ENCODE results near the gene SEMA3G. TPM values are rescaled to one million over a fixed set of nuclear protein-coding genes. Genes with fewer than 3 reads are reported as not detected.
A peak's percentile ranks its signal among the peaks of the same experiment; 100 is the strongest.

The SEMA3G gene
- total and polyA plus RNA-seq, 5 donors: 4.7 to 13.1 (median 8.8) TPM

DNA sequence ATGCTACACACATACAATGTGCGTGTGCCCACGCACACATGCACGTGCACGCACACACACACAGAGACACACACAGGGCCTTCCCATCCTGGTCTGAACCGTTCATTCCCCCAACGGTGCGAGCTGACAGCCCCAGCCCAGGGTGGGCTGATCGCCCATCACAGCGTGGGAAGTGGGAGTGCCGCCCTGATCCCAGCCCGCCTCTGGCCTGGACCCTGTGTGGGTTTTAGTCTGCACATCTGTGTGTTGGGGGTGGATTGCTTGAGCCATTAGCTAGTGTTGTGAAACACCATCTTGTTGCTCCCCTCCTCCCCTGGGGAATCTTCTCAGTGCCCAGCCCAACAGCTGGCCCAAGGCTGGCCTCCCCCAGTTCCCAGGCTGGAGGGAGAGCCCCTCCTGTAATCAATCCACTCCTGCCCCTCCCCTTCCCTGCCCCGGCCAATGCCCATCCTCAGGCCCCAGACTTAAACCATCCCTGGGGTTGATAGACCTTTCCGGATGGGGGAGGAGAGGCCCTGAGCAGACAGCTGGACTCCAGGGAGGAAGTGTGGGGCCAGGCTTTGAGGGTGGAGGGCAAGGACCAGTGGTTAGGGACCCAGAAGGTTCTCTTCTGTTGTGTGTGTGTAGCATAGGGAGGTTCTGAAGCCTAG lies 8.3 kb downstream of the SEMA3G start:
- Histone ChIP-seq H3K4me1 (ENCODE audit: control insufficient read depth, insufficient read depth, low read length) (peaks cover 20% of the 10 kb centered on the region), H3K9me3 (ENCODE audit: control insufficient read depth, low read length) (no peaks in the 10 kb centered on the region), H3K4me3 (ENCODE audit: low read length) (no peak overlapping the region), H3K27ac (ENCODE audit: low read length) (no peak overlapping the region), H3K27me3 (ENCODE audit: control insufficient read depth, insufficient read depth) (no peaks in the 10 kb centered on the region)
- ATAC-seq: peak; percentile 47 to 48
- DNase-seq: peak; percentile 67 to 85 (median 78)
- WGBS: 75% methylated on average over 13 of the region's 13 CpGs
- intact Hi-C loops (cut with DNase I): no loop called here

DNA sequence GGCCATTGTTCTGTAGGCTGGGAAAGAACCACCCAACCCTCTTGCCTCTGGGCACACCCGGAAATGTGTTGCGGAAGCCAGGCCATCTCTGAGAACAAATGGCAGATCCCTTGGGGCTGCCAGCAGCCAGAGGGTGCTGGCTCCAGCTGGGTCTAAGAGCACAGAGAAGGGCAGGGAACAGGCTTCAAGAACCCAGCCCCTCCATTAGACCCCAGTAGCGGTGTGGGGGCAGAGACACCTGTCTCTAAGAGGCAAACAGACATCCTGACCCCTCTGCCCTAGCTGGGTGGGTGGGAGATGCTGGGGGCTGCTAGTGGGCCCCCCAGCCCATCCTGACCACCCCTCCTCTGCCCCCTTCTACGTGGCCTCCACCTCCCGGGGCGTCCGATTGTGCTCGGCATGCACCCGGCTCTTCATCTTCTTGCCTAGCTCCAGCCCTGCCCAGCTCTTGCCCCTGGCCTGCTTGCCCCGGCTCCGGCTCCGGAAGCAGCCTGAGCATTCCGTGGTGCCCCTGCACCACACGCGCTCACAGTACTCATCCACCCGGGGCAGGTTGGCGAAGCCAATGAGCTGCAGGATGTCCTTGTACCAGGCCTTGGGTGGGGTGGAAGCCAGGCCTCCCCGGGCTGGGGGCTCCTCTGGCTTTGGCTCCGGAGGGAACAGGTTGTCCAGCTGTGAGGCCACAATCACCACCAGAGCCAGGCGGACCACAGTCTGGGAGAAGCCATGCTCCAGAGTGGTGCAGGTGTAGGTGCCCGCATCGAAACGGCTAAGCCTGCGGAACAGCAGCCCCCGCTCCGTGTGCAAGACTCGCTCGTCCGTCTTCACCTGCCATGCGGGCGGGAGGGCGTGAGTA lies 9.4 kb downstream of the SEMA3G start:
- DNase-seq (peak in 1 of 3 donors; percentile 49), ATAC-seq (no peak)
- 94% methylated on average over 32 of the region's 32 CpGs for WGBS
- intact Hi-C loops (cut with DNase I): no loop called here
- Histone ChIP-seq H3K4me3 (ENCODE audit: low read length) (no peak overlapping the region), H3K4me1 (ENCODE audit: control insufficient read depth, insufficient read depth, low read length) (peaks cover 22% of the 10 kb centered on the region), H3K27ac (ENCODE audit: low read length) (no peak overlapping the region), H3K9me3 (ENCODE audit: control insufficient read depth, low read length) (no peaks in the 10 kb centered on the region), H3K27me3 (ENCODE audit: control insufficient read depth, insufficient read depth) (no peaks in the 10 kb centered on the region)

DNA sequence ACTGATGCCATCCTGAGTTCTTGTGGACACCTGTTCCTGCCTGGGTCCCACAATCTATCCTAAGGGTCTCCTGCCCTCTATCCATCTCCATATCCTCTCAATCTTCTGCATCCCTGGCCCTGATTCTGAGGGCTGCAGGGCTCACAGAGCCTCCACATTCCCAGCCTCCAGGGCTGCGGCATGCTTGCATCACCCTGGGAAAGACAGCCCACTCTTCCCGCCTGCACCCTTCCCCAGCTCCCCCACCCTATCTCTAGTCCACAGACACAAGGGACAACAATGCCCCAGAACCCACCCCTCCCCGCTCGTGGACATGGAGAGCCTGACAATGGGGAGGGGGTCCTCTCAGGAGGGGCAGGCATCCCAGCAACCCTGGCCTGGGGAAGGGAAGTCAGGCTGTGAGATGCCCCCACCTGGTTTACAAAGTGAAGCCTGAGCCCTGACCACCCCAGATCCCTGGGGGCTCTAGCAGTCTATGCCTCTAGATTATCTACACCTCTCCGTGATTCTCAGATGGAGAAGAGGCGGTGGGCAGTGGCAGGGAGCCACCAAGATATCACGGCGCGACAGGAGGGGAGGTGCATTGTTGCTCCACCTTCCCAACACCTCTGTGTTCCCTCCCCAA lies 10.3 kb downstream of the SEMA3G start:
- no peaks in the 10 kb centered on the region for H3K9me3 ChIP-seq (ENCODE audit: control insufficient read depth, low read length)
- intact Hi-C loops (cut with DNase I): no loop called here
- WGBS: 89% methylated on average over 9 of the region's 9 CpGs
- H3K27me3 ChIP-seq (ENCODE audit: control insufficient read depth, insufficient read depth): no peaks in the 10 kb centered on the region
- no peak for ATAC-seq
- peak in 2 of 3 donors; percentile 40 to 61 for DNase-seq
- H3K4me3 ChIP-seq (ENCODE audit: low read length): no peak overlapping the region
- H3K4me1 ChIP-seq (ENCODE audit: control insufficient read depth, insufficient read depth, low read length): peaks cover 22% of the 10 kb centered on the region
- no peak overlapping the region for H3K27ac ChIP-seq (ENCODE audit: low read length)

DNA sequence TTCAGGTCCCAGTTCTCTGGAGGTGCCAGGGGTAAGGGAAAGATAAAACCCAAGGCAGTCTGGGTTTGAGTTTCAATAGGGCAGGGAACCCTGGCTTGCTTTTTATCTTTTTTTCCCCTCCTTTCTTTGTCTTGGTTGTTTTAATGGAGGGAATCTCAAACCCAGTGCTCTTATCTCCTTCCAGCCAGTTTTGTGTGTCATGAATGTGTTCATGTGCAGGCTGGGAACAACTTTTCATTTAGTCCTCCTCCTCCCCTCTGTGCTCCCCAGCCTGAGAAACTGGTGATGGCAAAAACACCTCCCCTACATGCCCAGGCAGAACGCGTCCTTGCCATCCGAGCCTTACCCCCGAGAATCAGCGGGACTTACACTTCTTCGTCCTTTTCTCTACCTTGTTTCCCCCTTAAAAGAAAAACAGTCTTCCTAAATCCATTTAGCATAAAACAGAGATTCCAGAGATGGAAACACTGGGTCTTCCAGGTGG lies 10.9 kb downstream of the SEMA3G start:
- Histone ChIP-seq H3K4me3 (ENCODE audit: low read length) (no peak overlapping the region), H3K9me3 (ENCODE audit: control insufficient read depth, low read length) (no peaks in the 10 kb centered on the region), H3K27me3 (ENCODE audit: control insufficient read depth, insufficient read depth) (no peaks in the 10 kb centered on the region), H3K4me1 (ENCODE audit: control insufficient read depth, insufficient read depth, low read length) (peaks cover 23% of the 10 kb centered on the region), H3K27ac (ENCODE audit: low read length) (peak overlapping the region; percentile 48)
- DNase-seq (no peak), ATAC-seq (no peak)
- 77% methylated on average over 6 of the region's 6 CpGs for WGBS
- intact Hi-C loops (cut with DNase I): no loop called here

DNA sequence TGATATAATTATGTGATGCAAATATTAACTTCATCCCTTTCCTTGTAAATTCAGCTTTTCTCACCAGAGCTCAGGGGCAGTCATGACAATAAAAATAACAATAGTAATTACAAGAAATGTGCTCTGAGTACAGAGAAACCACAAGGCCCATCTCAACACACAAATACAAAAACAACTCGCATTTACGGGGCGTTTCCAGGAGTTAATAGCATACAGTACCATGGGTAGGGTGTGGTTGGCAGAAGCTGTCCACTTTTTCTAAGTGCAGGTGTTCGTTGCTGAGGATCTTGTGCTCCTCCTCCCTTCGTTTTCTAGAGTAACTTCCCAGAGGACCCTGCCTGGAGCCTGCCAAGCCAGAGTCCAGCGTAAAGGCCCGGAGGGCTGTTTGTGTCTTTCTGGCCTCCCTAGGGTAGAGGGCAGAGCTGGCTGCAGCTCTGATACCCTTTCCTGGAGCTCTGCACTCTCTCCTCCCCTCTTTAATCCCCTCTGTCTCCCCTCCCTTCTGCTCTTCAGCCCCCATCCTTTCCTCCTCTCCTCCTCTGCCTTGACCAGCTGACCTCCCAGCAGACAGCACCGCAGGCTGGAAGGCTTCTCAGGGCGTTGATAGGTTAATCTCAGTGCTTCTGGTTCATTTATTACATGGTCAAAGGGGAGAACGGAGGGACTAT lies 11.4 kb downstream of the SEMA3G start:
- Histone ChIP-seq H3K27ac (ENCODE audit: low read length) (peak overlapping the region; percentile 10), H3K4me1 (ENCODE audit: control insufficient read depth, insufficient read depth, low read length) (peaks cover 26% of the 10 kb centered on the region), H3K4me3 (ENCODE audit: low read length) (no peak overlapping the region), H3K27me3 (ENCODE audit: control insufficient read depth, insufficient read depth) (no peaks in the 10 kb centered on the region), H3K9me3 (ENCODE audit: control insufficient read depth, low read length) (no peaks in the 10 kb centered on the region)
- peak in 2 of 3 donors; percentile 55 to 71 for DNase-seq
- ATAC-seq: peak in 1 of 2 donors; percentile 29
- 58% methylated on average over 10 of the region's 10 CpGs for WGBS
- intact Hi-C loops (cut with DNase I): no loop called here

DNA sequence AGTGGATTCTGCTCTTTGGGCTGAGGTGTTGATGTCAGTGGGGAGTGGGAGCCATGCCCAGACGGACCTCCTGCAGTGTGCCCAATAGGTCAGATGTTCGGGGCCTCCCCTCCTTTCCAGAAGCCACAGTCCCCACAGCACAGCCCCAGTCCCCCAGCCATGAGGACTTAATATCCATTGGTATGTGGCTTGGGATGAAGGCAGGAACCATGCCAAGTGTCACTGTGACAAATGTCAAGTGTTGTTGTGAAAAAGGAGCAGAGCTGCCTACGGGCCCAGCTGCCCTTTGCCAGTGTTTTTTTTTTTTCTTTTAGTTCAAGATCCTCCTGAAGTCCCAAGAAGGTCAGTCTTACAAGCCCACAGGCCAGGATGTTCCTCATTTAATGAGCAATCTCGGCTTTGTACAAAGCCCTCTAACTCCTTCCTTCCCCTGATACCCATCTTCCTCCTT lies 12.2 kb downstream of the SEMA3G start:
- Histone ChIP-seq H3K4me1 (ENCODE audit: control insufficient read depth, insufficient read depth, low read length) (peaks cover 26% of the 10 kb centered on the region), H3K27me3 (ENCODE audit: control insufficient read depth, insufficient read depth) (no peaks in the 10 kb centered on the region), H3K9me3 (ENCODE audit: control insufficient read depth, low read length) (no peaks in the 10 kb centered on the region), H3K4me3 (ENCODE audit: low read length) (no peak overlapping the region), H3K27ac (ENCODE audit: low read length) (peak overlapping the region; percentile 15)
- WGBS: 31% methylated on average over 4 of the region's 4 CpGs
- DNase-seq (peak; percentile 45 to 69 (median 67)), ATAC-seq (peak in 1 of 2 donors; percentile 6)
- intact Hi-C loops (cut with DNase I): no loop called here

DNA sequence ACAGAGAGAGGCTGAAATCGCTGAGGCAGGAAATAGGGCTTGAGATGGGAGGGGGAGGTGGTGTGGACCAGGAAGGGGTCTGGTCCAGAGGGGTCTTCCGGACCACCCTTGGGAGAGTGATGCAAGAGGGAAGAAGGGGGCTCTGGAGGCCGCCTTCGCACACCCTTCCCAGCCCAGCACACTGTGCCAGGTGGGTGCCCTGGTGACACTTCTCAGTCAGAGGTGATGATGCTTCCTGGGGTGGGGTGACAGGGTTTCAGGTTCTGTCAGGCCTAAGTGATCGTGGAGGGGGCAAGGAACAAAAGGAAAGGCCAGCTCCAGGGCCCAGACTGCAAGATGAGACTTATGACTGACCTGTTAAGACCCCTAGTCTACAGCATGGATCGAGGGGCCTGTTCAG lies 12.7 kb downstream of the SEMA3G start:
- ATAC-seq (no peak), DNase-seq (peak in 1 of 3 donors; percentile 44)
- peak overlapping the region; percentile 16 for H3K27ac ChIP-seq (ENCODE audit: low read length)
- WGBS: 63% methylated on average over 6 of the region's 6 CpGs
- no peaks in the 10 kb centered on the region for H3K27me3 ChIP-seq (ENCODE audit: control insufficient read depth, insufficient read depth)
- no peak overlapping the region for H3K4me3 ChIP-seq (ENCODE audit: low read length)
- H3K4me1 ChIP-seq (ENCODE audit: control insufficient read depth, insufficient read depth, low read length): peaks cover 26% of the 10 kb centered on the region
- no peaks in the 10 kb centered on the region for H3K9me3 ChIP-seq (ENCODE audit: control insufficient read depth, low read length)
- intact Hi-C loops (cut with DNase I): no loop called here

DNA sequence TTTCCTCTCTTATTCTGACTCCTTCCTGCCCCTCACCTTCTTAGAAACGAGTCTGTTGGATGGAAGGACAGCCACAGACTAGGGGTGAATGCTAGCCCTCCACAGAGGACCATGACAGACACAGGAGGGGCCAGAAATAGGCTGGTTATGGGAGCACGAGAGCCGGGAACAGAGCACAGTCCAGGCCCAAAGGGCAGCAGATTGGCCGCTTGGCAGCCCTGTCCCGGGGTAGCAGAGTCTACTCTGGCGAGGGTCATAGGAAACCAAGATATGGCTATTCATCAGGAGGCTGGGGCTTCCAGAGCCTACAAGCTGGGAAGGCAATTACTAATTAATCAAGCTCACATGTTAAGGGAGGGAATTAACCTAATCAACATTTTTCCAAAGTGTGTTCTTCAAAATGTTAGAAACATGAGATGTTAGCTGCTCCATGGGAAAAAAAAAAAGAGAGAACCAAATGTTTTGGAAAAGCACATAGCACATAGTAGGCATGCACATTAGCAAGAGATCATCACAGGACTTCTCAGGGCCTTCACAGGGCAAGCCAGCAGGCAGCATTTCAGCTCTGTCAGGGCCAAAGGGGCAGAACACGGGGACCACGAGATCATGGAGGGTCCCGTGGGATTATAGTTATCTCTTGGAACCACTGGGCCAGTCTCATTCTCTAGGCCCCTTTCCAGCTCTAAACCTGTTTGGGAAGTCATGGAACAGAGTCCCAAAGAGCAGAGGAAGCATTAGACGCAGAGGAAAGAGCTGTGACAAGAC lies 13.3 kb downstream of the SEMA3G start:
- no peaks in the 10 kb centered on the region for H3K27me3 ChIP-seq (ENCODE audit: control insufficient read depth, insufficient read depth)
- H3K27ac ChIP-seq (ENCODE audit: low read length): no peak overlapping the region
- no peaks in the 10 kb centered on the region for H3K9me3 ChIP-seq (ENCODE audit: control insufficient read depth, low read length)
- no peak overlapping the region for H3K4me3 ChIP-seq (ENCODE audit: low read length)
- intact Hi-C loops (cut with DNase I): no loop called here
- DNase-seq (peak; percentile 33 to 74 (median 56)), ATAC-seq (peak in 1 of 2 donors; percentile 11)
- H3K4me1 ChIP-seq (ENCODE audit: control insufficient read depth, insufficient read depth, low read length): peaks cover 23% of the 10 kb centered on the region
- 60% methylated on average over 10 of the region's 10 CpGs for WGBS

DNA sequence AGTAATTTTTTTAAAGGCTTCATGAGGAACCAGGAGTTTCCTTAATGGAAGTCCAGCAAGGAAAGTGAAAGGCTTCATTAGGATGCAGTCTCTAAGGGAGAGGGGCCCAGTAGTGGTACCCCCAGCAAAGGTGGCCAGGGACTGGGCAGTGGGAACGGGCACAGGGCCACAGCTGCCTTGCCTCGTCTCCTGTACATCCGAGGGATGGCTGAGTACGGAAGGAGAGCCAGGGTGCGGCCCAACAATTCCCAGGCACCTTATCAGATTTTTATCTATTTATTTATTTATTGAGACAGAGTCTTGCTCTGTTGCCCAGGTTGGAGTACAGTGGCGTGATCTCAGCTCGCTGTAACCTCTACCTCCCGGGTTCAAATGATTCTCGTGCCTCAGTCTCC lies 14.5 kb downstream of the SEMA3G start:
- no peaks in the 10 kb centered on the region for H3K9me3 ChIP-seq (ENCODE audit: control insufficient read depth, low read length)
- 86% methylated on average over 9 of the region's 9 CpGs for WGBS
- no peak overlapping the region for H3K4me3 ChIP-seq (ENCODE audit: low read length)
- ATAC-seq (no peak), DNase-seq (peak in 2 of 3 donors; percentile 17 to 41)
- H3K27ac ChIP-seq (ENCODE audit: low read length): peak overlapping the region; percentile 55
- peaks cover 23% of the 10 kb centered on the region for H3K4me1 ChIP-seq (ENCODE audit: control insufficient read depth, insufficient read depth, low read length)
- no peaks in the 10 kb centered on the region for H3K27me3 ChIP-seq (ENCODE audit: control insufficient read depth, insufficient read depth)
- intact Hi-C loops (cut with DNase I): no loop called here

Data from right cardiac atrium (tissue), 5 donors.